Kidney epithelial cell (primary cell): ENCODE measurements around the gene BCAS4. TPM values are rescaled to one million over a fixed set of nuclear protein-coding genes. Genes with fewer than 3 reads are reported as not detected.

Experiments used
- DNase-seq: peaks from one replicate; pipeline ENCODE4 v3.0.0-alpha.2; 2010; ENCODE audit warnings: low read depth
- H3K27me3 ChIP-seq: 2 replicates; pipeline ENCODE4 v1.6.0; 2011; ENCODE audit warnings: low read length; ENCODE audit not compliant: control insufficient read depth, insufficient read depth
- H3K36me3 ChIP-seq: 2 replicates; pipeline ENCODE4 v1.5.1; 2011; ENCODE audit warnings: low read length; ENCODE audit not compliant: control insufficient read depth, insufficient read depth
- H3K4me3 ChIP-seq: 2 replicates; pipeline ENCODE4 v1.5.1; 2011; ENCODE audit warnings: low read depth, mild to moderate bottlenecking, control low read depth, low read length
- total RNA-seq: library from RNA; depleted of rRNA; stranded (reverse); fragments of >200 nt; gene quantifications from 2 replicates; pipeline ENCODE4 v1.2.3, GENCODE V29; 2015
- TF ChIP-seq, protein P1 (sequence below): IDR thresholded peaks from 2 replicates; pipeline ENCODE4 v1.5.1; 2011; ENCODE audit warnings: mild to moderate bottlenecking, moderate library complexity, low read length, control low read depth, inconsistent platforms; ENCODE audit not compliant: insufficient read depth, poor library complexity, severe bottlenecking

The BCAS4 gene
- total RNA-seq, 1 donor from 2014 or later: 28.0 TPM

GRCh38 chr20:50819349-50819748 is 24.5 kb downstream of the BCAS4 start:
- no peak for DNase-seq
- Histone ChIP-seq H3K27me3 (no peaks in the 10 kb centered on the region), H3K36me3 (no peaks in the 10 kb centered on the region), H3K4me3 (no peak overlapping the region)
- TF ChIP-seq, protein P1, sequence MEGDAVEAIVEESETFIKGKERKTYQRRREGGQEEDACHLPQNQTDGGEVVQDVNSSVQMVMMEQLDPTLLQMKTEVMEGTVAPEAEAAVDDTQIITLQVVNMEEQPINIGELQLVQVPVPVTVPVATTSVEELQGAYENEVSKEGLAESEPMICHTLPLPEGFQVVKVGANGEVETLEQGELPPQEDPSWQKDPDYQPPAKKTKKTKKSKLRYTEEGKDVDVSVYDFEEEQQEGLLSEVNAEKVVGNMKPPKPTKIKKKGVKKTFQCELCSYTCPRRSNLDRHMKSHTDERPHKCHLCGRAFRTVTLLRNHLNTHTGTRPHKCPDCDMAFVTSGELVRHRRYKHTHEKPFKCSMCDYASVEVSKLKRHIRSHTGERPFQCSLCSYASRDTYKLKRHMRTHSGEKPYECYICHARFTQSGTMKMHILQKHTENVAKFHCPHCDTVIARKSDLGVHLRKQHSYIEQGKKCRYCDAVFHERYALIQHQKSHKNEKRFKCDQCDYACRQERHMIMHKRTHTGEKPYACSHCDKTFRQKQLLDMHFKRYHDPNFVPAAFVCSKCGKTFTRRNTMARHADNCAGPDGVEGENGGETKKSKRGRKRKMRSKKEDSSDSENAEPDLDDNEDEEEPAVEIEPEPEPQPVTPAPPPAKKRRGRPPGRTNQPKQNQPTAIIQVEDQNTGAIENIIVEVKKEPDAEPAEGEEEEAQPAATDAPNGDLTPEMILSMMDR: no peak

DNA sequence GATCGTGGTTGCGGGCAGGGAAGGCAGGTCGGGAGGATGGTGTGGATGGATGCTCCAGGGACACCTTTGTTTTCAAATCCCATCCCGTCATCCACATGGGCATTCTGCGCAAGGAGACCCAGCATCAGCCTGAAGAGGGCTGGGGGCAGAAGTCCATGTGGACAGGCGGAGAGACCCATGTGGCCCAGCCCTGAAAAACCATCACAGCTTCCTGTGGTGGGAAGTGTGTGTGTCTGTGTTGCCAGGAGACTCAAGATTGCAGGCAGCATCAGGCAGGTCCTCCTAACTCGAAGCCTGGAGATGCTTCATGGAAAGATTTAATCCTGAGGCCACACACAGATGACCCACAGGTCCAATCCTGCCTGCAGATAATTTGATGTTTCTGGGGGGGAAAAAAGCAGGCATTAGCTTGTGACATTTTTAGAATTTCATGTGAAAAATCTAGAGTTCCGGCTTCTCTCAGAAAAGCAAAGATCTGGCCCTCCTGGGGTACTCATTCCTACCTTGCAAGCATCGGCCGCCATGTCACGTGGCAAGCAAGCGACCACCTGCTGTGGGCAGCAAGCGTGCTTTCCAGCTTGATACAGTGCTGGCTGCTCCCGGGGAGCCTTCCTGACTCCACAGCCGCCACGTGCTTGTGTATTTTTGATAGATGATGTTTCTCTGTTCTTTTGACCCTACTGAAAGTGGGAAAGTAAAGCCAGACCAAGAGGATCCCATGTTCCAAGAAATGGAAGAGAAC is 25.8 kb downstream of the BCAS4 start:
- Histone ChIP-seq H3K36me3 (no peaks in the 10 kb centered on the region), H3K27me3 (no peaks in the 10 kb centered on the region), H3K4me3 (no peak overlapping the region)
- TF ChIP-seq, protein P1: no peak
- DNase-seq: no peak

DNA sequence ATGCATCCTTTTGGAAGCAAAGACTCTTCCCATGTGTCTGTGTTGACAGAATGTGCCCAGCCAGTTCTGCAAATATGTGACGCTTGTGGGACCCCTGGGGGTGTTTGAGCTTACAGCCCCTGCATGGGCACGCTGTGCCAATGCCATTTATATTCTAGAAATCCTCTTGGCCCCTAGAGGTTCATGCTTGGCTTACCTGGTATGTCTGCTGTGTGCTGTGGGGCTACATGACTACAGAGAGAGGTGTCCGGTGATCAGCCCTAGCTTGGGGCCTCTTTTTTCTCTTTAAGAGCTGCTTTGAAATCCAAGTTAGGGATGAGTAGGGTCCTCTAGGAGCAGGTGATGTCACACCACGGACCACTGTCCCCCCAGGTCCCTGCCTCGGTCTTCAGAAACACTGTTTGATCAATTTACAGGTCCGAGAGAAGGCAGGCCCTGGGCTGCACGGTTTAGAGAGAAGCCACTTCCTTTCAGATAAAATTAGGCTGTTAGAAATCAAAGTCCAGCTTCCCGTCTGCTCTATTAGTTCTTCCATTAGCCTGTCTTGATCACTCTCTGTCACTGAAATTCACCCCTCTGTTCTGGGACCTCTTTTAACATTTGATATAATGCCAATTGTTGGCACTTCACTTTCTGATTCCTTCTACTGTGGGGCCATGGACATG is 26.5 kb downstream of the BCAS4 start:
- Histone ChIP-seq H3K4me3 (no peak overlapping the region), H3K36me3 (no peaks in the 10 kb centered on the region), H3K27me3 (no peaks in the 10 kb centered on the region)
- no peak for DNase-seq
- TF ChIP-seq, protein P1: no peak

DNA sequence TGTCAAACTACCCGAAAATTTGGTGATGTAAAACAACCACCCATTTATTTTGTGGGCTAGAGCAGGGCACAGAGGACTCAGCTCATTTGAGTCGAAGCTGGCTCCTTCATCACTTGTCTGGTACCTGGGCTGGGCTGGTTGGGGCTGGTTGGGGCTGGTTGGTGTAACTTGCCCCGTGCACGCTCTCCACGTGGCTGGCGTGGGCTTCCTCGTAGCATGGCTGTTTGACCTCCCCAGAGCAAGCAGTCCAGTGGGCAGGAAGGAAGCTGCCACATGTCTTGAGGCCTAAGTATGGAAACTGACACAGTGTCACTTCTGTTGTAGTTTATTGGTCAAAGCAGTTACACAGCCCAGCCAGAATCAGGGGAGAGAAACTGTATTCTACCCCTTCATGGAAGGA is 27.1 kb downstream of the BCAS4 start:
- TF ChIP-seq, protein P1: no peak
- Histone ChIP-seq H3K4me3 (no peak overlapping the region), H3K27me3 (no peaks in the 10 kb centered on the region), H3K36me3 (no peaks in the 10 kb centered on the region)
- no peak for DNase-seq

DNA sequence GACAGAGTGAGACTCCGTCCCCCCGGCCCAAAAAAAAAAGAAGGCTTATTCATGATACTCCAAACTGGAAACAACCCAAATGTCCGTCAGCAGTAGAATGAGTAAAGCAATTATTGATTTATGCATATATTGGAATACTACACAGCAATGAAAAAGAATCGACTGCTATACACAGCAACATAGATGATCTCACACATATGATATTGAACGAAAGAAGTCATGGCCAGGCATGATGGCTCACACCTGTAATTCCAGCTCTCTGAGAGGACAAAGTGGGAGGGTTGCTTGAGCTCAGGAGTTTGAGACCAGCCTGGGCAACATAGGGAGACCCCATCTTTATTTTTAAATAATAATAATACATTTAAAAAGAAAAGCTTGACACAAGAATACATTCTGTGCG is 28.5 kb downstream of the BCAS4 start:
- TF ChIP-seq, protein P1: no peak
- Histone ChIP-seq H3K4me3 (no peak overlapping the region), H3K36me3 (no peaks in the 10 kb centered on the region), H3K27me3 (no peaks in the 10 kb centered on the region)
- no peak for DNase-seq
